Fibroblast of gingiva (primary cell): Measurements from ENCODE around the gene MZF1.
A peak's percentile ranks its signal among the peaks of the same experiment; 100 is the strongest.

Experiments
- DNase-seq: peaks from one replicate; pipeline ENCODE4 v3.0.0-alpha.2; 2011; ENCODE audit warnings: low read depth

The MZF1 gene

GRCh38 chr19:58555920-58556621 lies 17.1 kb downstream of the MZF1 start:
- DNase-seq: no peak

GRCh38 chr19:58555369-58555885 lies 17.7 kb downstream of the MZF1 start:
- no peak for DNase-seq

- peak; percentile 98 for DNase-seq
Measured at GRCh38 chr19:58554494-58555368, 18.4 kb downstream of the MZF1 start, which contains the start of gene CHMP2A. TSS of gene CHMP2A (minus strand) at chr19:58555105. CDS start at chr19:58554212, 893 bp downstream.

DNA sequence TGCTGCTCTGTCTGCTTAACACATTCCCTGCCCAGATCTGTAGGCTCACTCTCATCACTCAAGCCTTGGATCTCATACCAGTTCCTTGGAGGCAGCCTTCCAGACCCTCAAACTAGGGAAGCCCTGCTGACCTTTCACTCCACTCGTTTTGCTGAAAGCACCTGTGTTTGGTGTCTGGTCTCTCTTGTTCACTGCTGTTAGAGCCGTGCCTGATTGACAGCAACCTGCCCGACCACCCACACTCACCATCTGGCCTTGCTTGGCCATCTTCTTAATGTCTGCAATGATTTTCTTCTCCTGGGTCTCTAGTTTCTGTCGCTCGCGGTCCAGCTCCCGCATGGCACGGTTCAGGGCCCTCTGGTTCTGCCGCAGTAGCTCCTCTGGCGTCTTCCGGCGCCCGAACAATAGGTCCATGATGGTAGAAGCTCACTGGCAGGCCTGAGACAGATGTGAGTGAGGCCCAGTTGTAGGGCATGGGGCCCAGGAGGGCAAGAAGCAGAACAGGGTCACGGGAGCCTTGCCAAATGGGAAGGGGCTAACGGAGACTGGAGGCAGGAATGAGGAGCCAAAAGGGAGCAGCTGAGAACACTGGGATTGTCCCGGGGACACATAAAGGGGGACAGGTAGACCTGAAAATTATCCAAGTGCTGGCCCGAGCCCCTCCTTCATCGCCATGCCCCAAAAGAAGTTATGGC lies 19.2 kb downstream of the MZF1 start:
- DNase-seq: no peak

GRCh38 chr19:58552655-58553054 lies 20.5 kb downstream of the MZF1 start:
- no peak for DNase-seq

GRCh38 chr19:58551577-58552471 lies 21.3 kb downstream of the MZF1 start:
- no peak for DNase-seq

DNA sequence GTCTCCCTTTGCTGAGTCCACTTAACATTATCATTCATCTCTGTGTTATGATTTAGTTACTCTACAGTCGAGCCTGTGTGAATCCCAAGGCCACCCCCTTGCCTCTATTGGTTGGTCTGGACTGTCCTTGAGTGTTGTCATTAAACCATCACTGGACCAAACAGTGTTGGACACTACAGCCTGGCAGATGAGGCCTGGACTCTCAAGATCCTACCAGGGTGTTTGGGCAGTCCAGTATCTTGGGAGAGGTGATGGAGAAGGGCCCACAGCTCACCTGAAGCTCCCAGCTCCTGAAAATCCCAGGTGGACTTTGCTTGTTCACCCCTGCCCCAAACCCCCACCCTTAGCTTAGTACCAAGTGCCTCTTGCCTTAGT lies 22.0 kb downstream of the MZF1 start:
- DNase-seq: no peak

DNA sequence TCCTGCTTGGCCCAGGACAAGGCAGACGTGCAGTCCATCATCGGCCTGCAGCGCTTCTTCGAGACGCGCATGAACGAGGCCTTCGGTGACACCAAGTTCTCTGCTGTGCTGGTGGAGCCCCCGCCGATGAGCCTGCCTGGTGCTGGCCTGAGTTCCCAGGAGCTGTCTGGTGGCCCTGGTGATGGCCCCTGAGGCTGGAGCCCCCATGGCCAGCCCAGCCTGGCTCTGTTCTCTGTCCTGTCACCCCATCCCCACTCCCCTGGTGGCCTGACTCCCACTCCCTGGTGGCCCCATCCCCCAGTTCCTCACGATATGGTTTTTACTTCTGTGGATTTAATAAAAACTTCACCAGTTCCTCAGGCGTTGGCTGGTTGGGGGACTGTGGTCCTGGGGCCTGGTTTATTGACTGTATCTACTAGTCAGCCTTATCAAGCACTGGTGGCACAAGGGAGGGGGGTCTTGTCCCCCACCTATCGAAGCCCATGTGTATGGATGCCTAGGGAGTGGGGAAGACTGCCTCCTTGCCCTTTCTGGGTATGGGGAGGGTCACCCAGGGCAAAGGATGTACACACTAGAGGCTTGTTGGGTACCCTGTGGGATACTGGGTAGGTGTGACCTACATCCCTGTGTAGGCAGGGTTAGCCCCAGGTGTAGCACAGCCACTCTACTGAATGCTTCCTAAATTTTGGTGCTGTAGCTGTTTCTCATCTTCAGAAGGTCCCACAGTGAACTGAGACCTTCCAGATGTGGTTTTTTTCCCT lies 22.6 kb downstream of the MZF1 start:
- DNase-seq: no peak

DNA sequence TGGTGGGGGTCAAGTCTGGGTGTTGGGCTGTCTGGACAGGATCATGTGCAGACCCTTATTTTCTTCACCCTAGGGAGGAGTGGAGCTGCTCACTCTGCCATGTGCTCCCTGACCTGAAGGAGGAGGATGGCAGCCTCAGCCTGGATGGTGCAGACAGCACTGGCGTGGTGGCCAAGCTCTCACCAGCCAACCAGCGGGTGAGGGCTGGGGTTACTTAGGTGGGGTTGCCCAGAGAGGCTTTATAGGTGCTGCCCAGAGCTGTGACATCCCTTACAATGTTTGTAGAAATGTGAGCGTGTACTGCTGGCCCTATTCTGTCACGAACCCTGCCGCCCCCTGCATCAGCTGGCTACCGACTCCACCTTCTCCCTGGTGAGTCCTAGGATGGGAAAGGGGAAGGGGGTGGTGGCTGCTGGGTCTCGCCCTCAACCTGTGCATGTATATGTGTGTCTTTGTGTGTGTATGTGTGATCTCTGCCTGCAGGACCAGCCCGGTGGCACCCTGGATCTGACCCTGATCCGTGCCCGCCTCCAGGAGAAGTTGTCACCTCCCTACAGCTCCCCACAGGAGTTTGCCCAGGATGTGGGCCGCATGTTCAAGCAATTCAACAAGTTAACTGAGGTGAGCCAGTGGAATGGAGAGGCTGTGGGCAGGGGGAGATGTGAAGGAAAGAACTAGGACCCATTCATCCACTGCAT lies 23.3 kb downstream of the MZF1 start:
- no peak for DNase-seq

GRCh38 chr19:58548859-58549663 lies 24.1 kb downstream of the MZF1 start:
- DNase-seq: no peak

GRCh38 chr19:58547323-58548312 lies 25.5 kb downstream of the MZF1 start:
- no peak for DNase-seq

DNA sequence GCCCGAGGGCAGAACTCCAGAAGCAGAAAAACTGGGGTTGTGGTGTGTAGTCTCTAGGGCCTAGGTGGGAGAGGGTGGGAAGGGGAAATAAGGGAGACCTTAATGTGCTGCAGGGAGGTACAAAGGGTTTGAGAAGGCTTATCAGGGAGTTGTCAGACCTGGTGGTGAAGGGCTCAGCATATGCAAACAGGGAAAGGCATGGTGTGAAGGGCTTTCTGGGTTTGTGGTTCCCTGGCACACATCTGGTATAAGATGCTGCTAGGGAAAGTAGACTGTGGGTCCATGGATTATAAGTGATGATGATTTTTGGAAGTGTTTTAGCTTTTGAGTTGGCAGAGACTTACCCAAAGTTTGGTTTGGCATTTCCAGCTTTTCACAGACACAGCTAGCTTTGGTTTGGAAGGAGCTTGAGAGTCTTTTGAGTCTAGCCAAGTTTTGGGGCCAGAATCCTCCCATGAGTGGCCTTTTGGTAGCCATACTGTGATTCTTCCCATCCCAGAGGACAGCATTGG lies 27.1 kb downstream of the MZF1 start:
- DNase-seq: no peak

GRCh38 chr19:58545286-58546018 lies 27.7 kb downstream of the MZF1 start:
- DNase-seq: no peak

DNA sequence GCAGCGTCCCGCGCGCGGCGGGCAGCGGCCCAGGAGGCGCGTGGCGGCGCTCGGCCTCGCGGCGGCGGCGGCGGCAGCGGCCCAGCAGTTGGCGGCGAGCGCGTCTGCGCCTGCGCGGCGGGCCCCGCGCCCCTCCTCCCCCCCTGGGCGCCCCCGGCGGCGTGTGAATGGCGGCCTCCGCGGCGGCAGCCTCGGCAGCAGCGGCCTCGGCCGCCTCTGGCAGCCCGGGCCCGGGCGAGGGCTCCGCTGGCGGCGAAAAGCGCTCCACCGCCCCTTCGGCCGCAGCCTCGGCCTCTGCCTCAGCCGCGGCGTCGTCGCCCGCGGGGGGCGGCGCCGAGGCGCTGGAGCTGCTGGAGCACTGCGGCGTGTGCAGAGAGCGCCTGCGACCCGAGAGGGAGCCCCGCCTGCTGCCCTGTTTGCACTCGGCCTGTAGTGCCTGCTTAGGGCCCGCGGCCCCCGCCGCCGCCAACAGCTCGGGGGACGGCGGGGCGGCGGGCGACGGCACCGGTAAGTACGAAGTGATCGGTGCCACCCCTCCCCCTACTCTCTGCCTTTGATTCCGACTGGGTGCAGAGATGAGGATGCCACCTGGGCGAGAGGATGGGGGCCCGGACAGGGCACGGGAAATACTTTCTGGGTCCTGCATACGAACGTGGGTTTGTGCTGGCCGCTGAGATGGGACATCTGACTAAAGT lies 28.4 kb downstream of the MZF1 start:
- DNase-seq: peak; percentile 35

GRCh38 chr19:58543826-58544590 lies 29.1 kb downstream of the MZF1 start, which contains the start of gene TRIM28:
TSS of gene TRIM28 (plus strand) at chr19:58544064. CDS start at chr19:58544758, 694 bp downstream.
- DNase-seq: peak; percentile 99
